MM.1S (cell line): ENCODE measurements around the gene RNF212B.
"Not testable (repeated sequence)": the region's sequence is repeated elsewhere in the genome, so short reads cannot be mapped to it uniquely, and the experiment has no call there.

Experiments used
- DNase-seq: peaks from one replicate; pipeline ENCODE4 v3.0.0-alpha.2; 2015
- H2AFZ ChIP-seq: fragments of 300-600 bp; sonication (generic); 2 replicates; pipeline ENCODE4 v1.6.0; 2016; ENCODE audit warnings: antibody characterized with exemption, low read length
- H3F3A ChIP-seq: fragments of 300-600 bp; sonication (generic); 2 replicates; pipeline ENCODE4 v1.6.1; 2016; ENCODE audit warnings: mild to moderate bottlenecking, antibody characterized with exemption, low read length, moderate library complexity, mixed read lengths; ENCODE audit not compliant: insufficient read depth
- H3K27ac ChIP-seq: fragments of 300-600 bp; sonication (generic); 2 replicates; pipeline ENCODE4 v1.5.1; 2016; ENCODE audit warnings: mild to moderate bottlenecking, low read length
- H3K27me3 ChIP-seq: fragments of 300-600 bp; sonication (generic); replicated peaks from 2 replicates; pipeline ENCODE4 v1.6.0; 2016; ENCODE audit warnings: low read length; ENCODE audit not compliant: insufficient read depth
- H3K36me3 ChIP-seq: fragments of 300-600 bp; sonication (generic); replicated peaks from 2 replicates; pipeline ENCODE4 v1.6.1; 2016; ENCODE audit warnings: mild to moderate bottlenecking, low read length, mixed read lengths; ENCODE audit not compliant: insufficient read depth
- H3K4me1 ChIP-seq: fragments of 300-600 bp; sonication (generic); 2 replicates; pipeline ENCODE4 v1.6.1; 2016; ENCODE audit warnings: low read length, mixed read lengths
- H3K4me2 ChIP-seq: fragments of 300-600 bp; sonication (generic); 2 replicates; pipeline ENCODE4 v1.6.0; 2016; ENCODE audit warnings: low read depth, low read length
- H3K4me3 ChIP-seq: fragments of 300-600 bp; sonication (generic); 2 replicates; pipeline ENCODE4 v1.5.1; 2016; ENCODE audit warnings: low read length, mixed read lengths
- H3K79me2 ChIP-seq: fragments of 300-600 bp; sonication (generic); 2 replicates; pipeline ENCODE4 v1.6.1; 2016; ENCODE audit warnings: mixed run types, low read length, mixed read lengths
- H3K9ac ChIP-seq: fragments of 300-600 bp; sonication (generic); 2 replicates; pipeline ENCODE4 v1.6.1; 2016; ENCODE audit warnings: low read length, mixed read lengths
- H3K9me2 ChIP-seq: fragments of 300-600 bp; sonication (generic); replicated peaks from 2 replicates; pipeline ENCODE4 v1.6.1; 2016; ENCODE audit warnings: mild to moderate bottlenecking, low read length, mixed read lengths; ENCODE audit not compliant: insufficient read depth
- H3K9me3 ChIP-seq: fragments of 300-600 bp; sonication (generic); replicated peaks from 2 replicates; pipeline ENCODE4 v1.6.1; 2016; ENCODE audit warnings: mild to moderate bottlenecking, low read length, mixed read lengths; ENCODE audit not compliant: insufficient read depth
- H4K20me1 ChIP-seq: fragments of 300-600 bp; sonication (generic); 2 replicates; pipeline ENCODE4 v1.6.1; 2016; ENCODE audit warnings: mild to moderate bottlenecking, low read length, moderate library complexity, mixed read lengths; ENCODE audit not compliant: insufficient read depth
- CTCF ChIP-seq: fragments of 300-600 bp; sonication (generic); IDR thresholded peaks from 2 replicates; pipeline ENCODE4 v1.5.1; 2016; ENCODE audit warnings: antibody characterized with exemption, low read length, mixed read lengths
- EZH2 ChIP-seq: fragments of 300-600 bp; sonication (generic); optimal IDR thresholded peaks from 2 replicates; pipeline ENCODE3; 2017; ENCODE audit warnings: low read depth, mild to moderate bottlenecking, antibody characterized with exemption, low read length, mixed read lengths
- EZH2phosphoT487 ChIP-seq: fragments of 300-600 bp; sonication (generic); IDR thresholded peaks from 2 replicates; pipeline ENCODE4 v1.6.1; 2018; ENCODE audit warnings: antibody characterized with exemption, low read length

The RNF212B gene

GRCh38 chr14:23217032-23218020 is 20.4 kb upstream of the RNF212B start:
- no peaks in the 10 kb centered on the region for H3K9me3 ChIP-seq
- TF ChIP-seq EZH2phosphoT487 (no peak), EZH2 (no peak), CTCF (no peak)
- no peak for DNase-seq

DNA sequence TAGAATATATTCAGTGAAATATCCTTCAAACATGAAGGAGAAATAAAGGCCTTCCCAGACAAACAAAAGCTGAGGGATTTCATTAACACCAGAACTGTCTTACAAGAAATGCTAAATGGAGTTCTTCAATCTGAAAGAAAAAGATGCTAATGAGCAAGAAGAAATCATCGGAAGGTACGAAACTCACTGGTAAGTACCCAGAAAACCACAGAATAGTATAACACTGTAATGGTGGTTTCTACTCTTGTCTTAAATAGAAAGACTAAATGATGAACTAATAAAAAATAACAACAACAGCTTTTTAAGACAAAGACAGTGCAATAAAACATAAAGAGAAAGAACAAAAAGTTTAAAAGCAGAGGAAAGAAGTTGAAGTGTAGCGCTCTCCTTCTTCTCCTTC is 18.7 kb upstream of the RNF212B start:
- Histone ChIP-seq H4K20me1 (no peaks in the 10 kb centered on the region), H3K4me3 (no peak overlapping the region), H2AFZ (no peak overlapping the region), H3K4me1 (no peaks in the 10 kb centered on the region), H3K9ac (no peak overlapping the region), H3K9me3 (no peaks in the 10 kb centered on the region), H3K27ac (no peak overlapping the region), H3K79me2 (no peaks in the 10 kb centered on the region), H3K36me3 (no peaks in the 10 kb centered on the region), H3K9me2 (no peaks in the 10 kb centered on the region), H3F3A (no peaks in the 10 kb centered on the region), H3K4me2 (no peak overlapping the region), H3K27me3 (no peaks in the 10 kb centered on the region)
- no peak for TF ChIP-seq EZH2phosphoT487
- TF ChIP-seq EZH2 = no peak
- TF ChIP-seq CTCF = no peak
- no peak for DNase-seq

More at GRCh38 chr14:23217032-23218020, 20.4 kb upstream of the RNF212B start:
- Histone ChIP-seq H3K79me2 (no peaks in the 10 kb centered on the region), H3K4me3 (no peak overlapping the region), H3F3A (no peaks in the 10 kb centered on the region), H3K9ac (no peak overlapping the region), H3K4me1 (no peaks in the 10 kb centered on the region), H3K9me2 (no peaks in the 10 kb centered on the region), H3K4me2 (no peak overlapping the region), H3K27ac (no peak overlapping the region), H3K27me3 (no peaks in the 10 kb centered on the region), H4K20me1 (no peaks in the 10 kb centered on the region), H3K36me3 (no peaks in the 10 kb centered on the region), H2AFZ (no peak overlapping the region)

- not testable (repeated sequence) for H3K27me3 ChIP-seq, H3K9ac ChIP-seq, H3K36me3 ChIP-seq
Observed at GRCh38 chr14:23224958-23225357, 12.8 kb upstream of the RNF212B start.

DNA sequence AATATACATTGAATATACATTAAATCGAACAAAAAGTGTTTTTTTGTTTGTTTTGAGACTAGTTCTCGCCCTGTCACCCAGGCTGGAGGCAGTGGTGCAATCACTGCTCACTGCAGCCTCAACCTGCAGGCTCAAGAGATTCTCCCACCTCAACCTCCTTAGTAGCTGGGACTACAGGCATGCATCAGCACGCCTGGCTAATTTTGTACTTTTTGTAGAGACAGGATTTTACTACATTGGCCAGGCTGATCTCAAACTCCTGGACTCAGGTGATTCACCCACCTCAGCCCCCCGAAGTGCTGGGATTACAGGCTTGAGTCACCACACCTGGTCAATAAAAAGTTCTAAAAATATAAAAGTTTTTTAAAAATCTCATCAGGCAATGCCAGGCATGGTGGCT is 10.2 kb upstream of the RNF212B start:
- TF ChIP-seq EZH2 (no peak), EZH2phosphoT487 (no peak), CTCF (no peak)
- H3K4me1 ChIP-seq = no peaks in the 10 kb centered on the region
- H4K20me1 ChIP-seq = no peaks in the 10 kb centered on the region
- H3F3A ChIP-seq = no peaks in the 10 kb centered on the region
- H3K4me2 ChIP-seq = no peak overlapping the region
- no peak overlapping the region for H3K27ac ChIP-seq
- no peaks in the 10 kb centered on the region for H3K79me2 ChIP-seq
- no peak overlapping the region for H2AFZ ChIP-seq
- H3K36me3 ChIP-seq = no peaks in the 10 kb centered on the region
- no peak overlapping the region for H3K9ac ChIP-seq
- no peaks in the 10 kb centered on the region for H3K27me3 ChIP-seq
- H3K4me3 ChIP-seq = no peak overlapping the region
- H3K9me2 ChIP-seq = no peaks in the 10 kb centered on the region
- H3K9me3 ChIP-seq = no peaks in the 10 kb centered on the region
- no peak for DNase-seq

More at GRCh38 chr14:23224958-23225357, 12.8 kb upstream of the RNF212B start:
- not testable (repeated sequence) for H3K4me1 ChIP-seq, H3K27ac ChIP-seq, H2AFZ ChIP-seq, H3K79me2 ChIP-seq, H3K4me2 ChIP-seq, DNase-seq, H3K9me2 ChIP-seq, H3K9me3 ChIP-seq, H3K4me3 ChIP-seq, H4K20me1 ChIP-seq, H3F3A ChIP-seq
